Posterior cingulate gyrus (tissue), 11 donors: ENCODE results near the gene FPR3.
A peak's percentile ranks its signal among the peaks of the same experiment; 100 is the strongest.
"Not testable (repeated sequence)": the region's sequence is repeated elsewhere in the genome, so short reads cannot be mapped to it uniquely, and the experiment has no call there.

Experiments
- DNase-seq, 10 donors: peaks; one replicate each; pipeline versions ENCODE4 v3.0.0 to v3.0.0-alpha.2; 2020 to 2021; ENCODE audit warnings: mixed read lengths in 3 of 10
- intact Hi-C: fragments of 100-400 bp; cut with DNase I; formaldehyde crosslinking; loops from one replicate; pipeline ENCODE4 v1.15.1; 2023

Gene FPR3

DNA sequence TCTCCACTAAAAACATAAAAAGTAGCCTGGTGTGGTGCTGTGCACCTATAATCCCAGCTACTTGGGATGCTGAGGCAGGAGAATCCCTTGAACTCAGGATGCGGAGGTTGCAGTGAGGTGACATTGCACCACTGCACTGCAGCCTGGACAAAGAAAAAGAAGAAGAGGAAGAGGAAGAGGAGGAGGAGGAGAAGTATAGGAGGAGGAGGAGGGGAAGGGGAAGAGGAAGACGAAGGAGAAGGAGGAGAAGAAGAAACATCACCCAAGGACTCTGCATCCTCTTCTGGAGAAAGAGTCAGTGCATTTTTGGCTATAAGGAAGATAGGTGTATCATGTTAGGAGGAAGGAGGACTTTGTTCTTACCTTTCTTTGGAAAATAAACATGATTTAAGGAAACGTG is 13.0 kb upstream of the FPR3 start:
- intact Hi-C loops, result no loop called here
- no peak for DNase-seq

DNA sequence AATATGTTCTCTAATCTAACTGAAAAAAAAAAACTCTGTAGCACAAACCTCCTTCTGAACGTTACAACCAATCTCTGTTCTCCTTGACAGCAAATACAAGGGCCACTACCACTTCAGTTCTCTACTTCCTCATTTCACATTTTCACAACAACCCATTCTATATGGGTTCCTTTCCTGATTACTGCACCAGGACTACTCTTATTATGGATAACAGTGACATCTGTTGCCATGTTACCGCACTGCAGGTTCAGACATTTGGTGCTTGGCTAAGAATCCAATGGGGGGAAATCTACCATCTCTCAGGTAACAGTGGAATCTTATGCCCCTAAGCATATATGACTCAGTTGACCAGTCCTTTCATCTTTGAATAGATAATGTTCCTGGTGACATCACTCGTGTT is 11.6 kb upstream of the FPR3 start:
- intact Hi-C loops, result no loop called here
- no peak for DNase-seq

DNA sequence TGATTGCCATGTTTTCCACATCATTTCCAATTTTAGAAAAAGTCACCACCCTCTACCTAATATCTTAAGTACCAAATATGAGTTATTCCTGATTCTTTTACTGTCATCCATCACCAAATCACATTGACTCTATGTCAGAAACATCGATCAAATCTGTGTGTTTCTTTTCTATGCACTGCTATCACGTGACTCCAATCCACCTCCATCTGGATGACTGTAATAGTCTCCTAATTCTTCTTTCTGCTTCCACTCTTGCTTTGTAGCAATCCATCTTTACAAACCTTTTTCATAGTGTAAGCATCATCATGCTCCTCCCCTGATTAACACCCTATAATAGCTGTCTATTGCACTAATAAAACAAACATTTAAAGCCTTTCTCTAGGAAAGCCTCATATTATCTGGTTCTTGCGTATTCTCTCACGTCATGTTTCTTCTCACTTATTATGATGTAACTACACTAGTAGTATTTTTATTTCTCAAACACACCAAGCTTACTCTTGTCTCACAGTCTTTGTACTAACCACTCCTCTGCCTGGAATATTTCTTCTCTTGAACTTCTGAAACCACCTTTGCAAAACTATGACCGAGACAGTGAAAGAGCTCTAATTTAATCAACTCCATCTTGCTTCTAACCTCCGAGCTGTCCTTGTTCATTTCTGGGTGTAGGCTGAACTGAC is 10.7 kb upstream of the FPR3 start:
- intact Hi-C loops, result no loop called here
- DNase-seq, result no peak

DNA sequence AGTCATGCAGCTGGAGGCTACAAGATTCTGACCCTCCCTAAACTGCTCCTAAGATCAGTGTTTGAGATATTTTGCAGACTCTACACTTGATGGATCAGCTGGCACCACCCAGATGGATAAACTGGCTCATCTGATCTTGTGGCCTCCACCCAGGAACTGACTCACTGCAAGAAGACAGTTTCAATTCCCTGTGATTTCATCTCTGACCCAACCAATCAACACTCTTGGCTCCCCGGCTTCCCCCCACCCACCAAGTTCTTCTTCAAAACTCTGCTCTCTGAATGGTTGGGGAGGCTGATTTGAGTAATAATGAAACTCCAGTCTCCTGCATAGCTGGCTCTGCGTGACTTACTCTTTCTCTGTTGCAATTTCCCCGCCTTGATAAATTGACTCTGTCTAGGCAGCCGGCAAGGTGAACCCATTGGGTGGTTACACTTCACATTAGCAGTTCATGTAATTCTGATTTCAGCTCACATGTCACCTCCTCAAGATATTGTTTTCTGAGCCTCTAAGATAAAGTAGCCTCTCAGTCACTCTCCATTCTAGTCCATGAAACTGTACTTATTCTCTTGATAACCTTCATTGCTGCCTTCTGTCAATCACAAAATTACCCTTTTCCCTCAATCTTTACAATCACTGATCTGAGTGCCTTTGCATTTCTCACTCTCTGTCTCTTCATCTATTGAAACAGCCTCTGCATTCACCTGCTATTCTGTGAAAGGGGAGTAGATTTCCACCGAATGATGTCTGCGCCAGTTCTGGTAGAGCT is 9.9 kb upstream of the FPR3 start:
- intact Hi-C loops, result no loop called here
- peak in 1 of 10 donors; percentile 63 for DNase-seq

DNA sequence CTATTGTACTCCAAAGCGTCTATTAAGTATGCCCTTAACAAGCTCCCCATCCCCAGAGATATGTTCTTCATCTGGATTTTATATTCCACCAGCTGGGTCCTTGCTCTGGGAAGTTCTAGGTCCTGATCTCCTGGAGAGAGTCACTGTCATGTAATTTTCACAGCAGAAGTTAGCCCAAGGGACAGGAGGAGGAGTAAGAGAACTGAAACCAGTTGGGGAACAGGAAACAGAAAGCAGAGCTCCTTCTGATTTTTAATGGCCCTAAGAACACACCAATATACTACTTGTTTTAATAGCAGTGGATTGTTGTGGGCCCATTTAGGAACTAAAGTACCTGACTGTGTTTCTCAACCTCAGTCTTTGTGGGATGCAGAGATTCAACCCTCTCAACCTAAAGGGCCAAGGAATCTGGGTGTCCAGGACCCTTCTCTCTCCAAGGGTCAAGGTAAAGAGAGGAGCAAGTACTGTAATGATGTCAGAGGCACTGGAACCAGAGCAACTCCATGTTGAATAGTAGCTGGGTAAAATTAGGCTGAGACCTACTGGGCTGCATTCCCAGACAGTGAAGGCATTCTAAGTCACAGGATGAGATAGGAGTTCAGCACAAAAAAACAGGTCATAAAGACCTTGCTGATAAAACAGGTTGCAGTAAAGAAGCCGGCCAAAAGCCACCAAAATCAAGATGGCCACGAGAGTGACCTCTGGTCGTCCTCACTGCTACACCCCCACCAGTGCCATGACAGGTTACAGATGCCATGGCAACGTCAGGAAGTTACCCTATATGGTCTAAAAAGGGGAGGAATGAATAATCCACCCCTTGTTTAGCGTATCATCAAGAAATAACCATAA is 8.1 kb upstream of the FPR3 start:
- intact Hi-C loops, result no loop called here
- DNase-seq, result no peak

DNA sequence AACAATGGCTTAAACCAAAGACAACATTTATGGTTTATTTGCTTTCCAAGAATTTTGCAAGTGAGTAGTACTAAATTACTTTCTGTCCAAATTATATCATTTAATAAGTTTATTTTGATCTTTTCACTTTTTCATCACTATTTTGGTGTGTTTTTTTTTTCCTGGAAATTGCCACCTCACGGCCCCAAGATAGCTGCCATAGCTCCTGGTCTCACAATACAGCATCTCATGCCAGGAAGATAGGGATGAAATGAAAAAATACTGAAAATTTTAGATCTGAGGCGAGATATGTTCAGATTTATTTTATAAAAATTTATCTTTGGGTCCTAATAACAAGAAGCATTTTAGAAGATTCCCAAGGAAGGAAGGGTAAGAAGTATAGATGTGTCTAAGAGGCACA is 6.9 kb upstream of the FPR3 start:
- no peak for DNase-seq
- intact Hi-C loops, result no loop called here

DNA sequence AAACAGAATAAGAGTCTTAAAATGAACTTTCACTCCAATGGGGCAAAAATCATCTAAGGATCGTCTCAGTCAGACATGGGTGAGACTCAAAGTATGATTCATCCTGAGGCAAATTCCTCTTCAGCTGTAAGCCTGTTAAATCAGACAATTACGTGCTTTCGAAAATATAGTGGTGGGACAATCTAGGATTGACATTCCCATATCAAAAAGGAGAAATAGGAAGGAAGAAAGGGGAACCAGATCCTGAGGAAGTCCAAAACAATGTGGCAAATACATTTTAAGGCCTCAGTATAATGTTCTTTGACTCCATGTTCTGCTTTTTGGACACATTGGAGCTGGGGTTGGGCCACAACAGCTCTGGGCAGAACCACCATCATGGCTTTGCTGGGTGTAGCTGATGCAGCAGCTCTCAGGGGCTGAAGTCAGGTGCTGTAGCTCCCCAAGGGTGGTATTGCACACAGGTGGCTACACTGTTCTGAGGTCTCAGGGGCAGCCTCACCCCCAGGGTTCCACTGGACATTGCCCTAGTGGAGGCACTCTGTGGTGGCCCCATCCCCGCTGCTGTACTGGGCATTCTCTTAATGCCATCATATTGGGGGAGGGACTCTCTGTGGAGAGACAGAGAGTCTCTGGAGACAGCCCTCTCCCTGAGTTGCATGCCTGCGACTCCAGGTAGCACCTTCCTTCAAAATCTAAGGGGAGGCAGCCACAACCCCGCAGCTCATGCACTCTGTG is 5.7 kb upstream of the FPR3 start:
- no peak for DNase-seq
- intact Hi-C loops, result no loop called here

DNA sequence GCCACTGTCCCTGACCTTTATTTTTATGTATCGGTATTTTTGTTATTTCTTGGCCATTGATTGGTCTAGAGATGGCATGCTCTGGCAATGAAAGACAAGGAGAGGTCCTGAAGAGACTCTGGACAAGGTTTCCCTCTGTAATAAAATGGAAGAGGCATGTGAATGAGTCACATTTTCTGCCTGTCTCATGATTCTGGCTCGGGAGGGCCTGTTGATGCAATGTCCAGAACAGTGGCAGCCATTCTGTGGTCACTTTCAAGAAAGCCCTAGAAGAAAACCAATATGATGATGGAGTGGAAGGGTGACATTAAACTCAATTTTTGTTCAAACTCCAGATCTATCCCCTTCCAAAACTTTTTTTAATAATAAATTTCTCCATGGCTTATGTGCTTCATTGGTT is 2.0 kb upstream of the FPR3 start:
- intact Hi-C loops, result no loop called here
- DNase-seq, result no peak

DNA sequence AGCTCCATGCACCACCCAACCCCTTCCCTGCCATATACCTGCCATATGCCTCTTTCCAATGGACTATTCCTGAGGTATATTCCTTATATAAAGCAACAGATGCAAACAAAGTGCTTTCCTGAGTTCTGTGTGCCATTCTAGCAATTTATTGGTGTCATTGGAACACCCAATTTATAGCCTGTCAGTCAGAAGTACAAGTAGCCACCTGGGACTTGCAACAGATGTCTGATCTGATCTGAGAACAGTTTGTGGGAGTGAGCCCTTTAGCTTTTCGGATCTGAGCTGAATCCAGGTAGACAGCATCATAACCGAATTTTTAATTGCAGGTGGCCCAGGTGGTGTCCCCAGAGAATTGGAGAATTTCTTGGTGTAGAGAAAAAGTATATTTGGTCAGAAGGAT is 963 bp upstream of the FPR3 start:
- intact Hi-C loops, result no loop called here
- no peak for DNase-seq

DNA sequence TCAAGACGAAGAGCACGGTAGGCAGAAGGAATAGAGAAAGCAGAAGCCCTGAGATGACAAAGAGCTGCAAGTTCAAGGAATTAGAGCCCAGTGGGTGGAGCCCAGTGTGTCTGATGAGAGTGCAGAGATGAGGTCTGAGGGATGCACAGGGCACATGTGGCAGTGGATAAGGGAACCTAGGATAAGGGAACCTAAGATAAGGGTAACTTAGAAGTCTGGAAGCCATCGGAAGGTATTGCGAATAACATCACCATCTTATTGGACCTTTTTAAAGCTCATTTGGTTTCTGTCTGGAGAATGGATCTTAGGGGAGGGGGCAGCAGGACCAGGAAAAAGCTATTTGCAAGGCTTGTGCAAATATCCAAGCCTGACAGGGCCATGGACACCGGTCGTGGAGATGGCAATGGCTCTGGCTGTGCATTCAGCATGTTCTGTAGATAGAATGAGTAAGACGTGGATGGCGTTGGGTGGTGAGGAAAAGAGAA is 1.3 kb downstream of the FPR3 start:
- peak in 1 of 10 donors; percentile 69 for DNase-seq

DNA sequence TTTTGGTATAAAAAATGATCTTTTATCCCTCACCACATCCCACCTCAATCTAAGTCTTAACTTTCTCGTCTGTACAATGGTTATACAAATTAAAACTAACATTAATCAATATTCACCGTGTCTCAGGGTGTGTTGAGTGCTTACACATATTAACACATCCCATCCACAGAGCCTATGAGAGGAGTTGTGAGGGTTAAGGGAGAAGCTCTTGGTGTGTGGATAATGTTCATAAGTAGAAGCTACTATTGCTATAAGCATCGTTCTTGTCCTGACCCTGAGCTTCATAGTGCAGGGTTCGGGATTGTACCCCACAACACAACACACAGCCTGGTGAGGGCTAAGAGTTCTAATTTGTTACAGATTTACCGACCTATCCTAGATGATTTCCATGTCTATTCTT is 2.5 kb downstream of the FPR3 start:
- intact Hi-C loops, result no loop called here
- DNase-seq, result no peak

More for the DNA sequence above, 1.3 kb downstream of the FPR3 start:
- intact Hi-C loops, result no loop called here

DNA sequence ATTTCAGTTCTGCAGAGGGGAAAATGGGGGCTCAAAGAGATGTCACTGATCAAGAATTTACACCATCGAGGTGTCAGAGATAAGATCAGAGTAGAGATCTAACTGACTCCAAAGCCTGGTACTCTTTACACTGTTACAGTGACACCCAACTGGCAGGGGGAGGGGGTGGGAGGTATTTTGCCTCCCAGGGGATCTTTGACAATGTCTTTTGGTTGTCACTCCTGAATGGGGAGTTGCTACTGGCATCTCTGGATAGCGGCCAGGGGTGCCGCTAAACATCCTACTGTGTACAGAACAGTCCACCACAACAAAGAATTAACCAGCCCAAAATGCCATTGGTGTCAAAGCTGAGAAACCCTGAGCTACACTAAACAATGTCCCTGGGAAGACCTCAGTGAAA is 3.1 kb downstream of the FPR3 start:
- intact Hi-C loops, result no loop called here
- no peak for DNase-seq

DNA sequence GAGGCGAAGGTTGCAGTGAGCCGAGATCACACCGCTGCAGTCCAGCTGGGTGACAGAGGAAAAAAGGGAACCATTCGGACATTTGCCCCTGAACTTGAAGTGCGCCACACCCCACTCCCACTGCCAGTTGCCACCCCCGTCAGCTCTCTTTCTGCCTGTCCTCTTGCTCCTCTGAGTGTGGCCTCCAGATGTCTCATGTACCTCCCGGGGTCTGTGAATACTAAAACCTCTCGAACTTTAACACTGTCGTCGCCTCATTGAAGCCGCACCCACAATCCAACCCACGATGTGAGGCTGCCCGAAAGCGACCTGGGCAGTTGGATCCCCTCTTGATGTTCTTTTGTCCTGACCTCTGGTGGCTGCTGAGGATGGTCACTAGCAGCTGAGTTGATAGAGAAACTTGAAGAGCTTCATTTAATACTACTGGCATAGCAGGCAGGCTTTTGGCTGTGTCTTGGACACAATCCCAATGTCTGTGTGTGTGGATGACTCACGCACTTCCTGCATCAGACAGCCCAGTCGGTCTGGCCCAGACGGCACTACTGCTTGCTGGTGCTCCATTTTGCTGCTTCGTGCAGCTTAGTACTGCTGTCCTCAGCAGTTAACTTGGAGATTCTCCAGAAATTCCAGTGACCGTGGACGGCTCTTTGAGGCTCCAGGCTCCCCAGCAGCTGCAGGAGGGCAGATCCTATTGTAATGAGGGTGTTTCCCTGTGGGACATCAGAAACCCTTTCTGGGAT is 4.2 kb downstream of the FPR3 start:
- DNase-seq, result peak; percentile 41 to 95 (median 62)
- intact Hi-C loops, result no loop called here

DNA sequence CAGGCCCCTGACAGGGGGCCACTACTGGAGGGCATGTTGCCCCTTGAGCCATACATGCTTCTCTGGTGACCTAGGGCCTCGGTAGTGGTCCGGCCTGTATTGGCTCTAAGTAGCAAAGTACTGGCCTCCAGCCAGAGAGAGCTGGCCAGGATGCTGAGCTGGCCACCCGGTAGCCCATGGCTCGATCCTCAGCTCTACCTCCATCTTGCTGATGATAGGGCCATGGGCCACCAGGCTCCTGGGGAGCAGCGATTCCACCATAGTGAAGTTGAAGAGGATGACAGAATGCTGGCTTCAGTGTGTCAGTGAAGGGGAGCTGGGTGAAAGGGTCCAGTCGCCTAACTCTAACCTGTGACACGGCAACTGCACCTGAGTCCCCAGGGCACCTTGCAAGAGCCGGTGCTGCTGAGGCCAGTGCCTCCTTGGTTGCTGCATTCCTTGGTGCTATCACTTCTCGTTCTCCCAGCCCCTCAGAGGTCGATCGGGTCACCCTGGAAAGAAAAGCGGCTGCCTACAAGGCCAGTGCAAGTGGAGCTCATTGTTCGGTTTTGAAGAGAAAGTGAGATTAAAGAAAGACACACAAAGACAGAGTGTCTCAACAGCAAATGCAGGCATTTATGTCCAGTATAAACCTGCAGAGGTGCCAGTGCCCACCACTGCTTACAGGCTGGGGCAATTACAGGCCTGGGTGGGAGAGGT is 5.0 kb downstream of the FPR3 start:
- intact Hi-C loops, result no loop called here
- peak in 1 of 10 donors; percentile 65 for DNase-seq

DNA sequence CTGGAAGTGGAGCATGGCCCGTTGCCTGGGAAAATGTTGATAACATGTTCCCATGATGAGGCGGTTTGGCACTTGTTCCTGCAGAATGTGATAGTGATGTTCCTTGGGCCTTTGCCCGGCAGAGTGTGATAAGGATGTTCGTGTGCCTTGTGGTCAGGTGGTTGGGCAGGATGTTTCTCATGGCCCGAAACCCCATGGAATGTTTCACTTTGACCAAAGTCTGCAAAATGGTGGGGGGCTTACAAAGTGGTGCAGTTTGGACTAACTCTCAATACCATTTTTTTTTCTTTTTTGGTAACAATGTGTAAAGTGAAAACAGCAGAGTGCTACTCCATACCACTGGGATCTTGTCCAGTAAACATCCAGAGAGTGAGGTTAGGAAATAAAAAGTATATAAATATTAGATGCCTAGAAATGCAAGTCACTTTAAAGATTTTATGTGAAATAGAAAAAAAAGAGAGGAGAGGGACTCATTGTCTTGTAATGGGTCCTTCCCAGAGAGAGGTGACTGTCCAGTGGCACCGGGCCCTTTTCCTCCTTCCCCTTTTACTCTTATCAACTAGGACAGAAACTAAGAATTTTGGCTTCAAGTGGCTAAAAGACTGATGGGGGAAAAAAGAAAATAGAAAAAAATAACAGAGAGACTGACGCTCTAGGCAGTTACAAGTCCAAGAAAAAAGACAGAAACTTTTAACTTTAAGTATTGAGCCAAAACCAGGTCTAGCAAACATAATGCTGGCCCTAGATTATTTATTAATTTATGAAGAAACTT is 5.7 kb downstream of the FPR3 start:
- no peak for DNase-seq
- intact Hi-C loops, result no loop called here

DNA sequence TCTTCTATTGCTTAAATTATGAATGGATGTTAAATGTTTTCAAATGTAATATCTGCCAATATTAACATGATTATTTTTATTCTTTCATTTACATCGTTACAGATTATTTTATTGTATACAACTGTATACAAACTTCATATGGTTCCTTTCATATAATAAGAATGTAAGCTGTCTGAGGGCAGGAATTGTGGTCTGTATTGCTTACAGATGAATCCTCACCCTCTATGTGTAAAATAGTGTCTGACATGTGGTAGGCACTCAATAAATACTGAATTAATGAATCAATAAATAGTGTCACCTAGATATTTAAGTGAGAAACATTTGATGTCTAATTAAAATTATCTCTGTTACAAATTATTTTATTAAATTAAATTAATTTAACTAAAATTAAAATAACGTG is 7.8 kb downstream of the FPR3 start:
- DNase-seq, result no peak
- intact Hi-C loops, result no loop called here

DNA sequence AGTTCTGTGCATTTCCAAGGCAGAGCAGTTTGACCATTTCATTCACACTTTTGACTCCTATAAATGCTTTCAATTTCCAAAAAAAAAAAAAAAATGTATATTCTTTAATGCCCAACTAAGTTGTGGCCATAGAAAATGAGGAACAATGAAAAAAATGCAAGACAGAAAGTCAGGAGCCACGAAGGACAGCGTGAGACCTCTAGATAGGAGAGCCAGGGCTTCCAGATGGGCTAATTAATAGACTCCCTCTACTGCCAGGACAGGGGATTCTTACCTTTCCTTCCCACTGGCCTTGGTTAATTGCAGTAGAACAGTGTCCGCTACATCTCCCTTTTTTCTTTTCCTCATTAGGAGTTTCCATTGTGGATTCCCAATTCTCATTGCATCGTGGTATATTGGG is 8.6 kb downstream of the FPR3 start:
- intact Hi-C loops, result no loop called here
- DNase-seq, result no peak

DNA sequence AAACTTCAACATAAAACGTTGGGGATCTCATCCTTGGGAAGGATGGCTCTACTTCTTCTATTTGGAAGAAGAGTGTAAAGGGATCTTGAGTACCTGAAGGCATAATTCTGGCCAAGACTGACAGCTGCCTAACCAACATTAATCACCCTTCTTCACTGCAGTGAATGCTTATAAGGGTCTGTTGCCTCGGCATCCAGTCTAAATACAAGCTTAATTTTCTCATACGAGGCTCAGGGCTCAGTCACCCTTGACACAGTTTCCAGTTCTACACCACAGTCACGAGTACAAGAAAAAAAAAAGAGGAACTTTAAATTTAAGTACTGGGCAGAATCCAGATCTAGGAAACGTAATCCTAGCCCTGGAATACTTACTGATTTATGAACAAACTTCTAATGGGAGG is 9.0 kb downstream of the FPR3 start:
- no peak for DNase-seq
- intact Hi-C loops, result no loop called here

DNA sequence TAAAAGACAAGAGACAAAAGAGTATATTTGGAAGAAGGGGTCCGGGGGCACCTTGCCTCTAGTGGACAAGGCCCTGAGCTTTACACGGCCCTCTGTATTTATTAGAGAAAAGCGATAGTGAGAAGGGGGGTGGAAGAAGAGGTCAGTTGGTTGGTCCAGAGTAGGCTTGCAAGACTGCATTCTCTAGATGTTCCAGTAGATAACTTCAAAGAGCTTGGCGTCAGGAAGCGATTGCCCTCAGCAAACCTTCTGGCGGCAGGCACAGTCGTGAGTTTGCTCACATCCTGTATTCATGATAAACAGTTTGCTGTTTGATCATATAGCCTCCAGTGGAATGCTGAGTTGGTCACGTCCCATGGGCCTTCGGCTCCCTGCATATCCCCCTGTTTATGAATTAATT is 9.8 kb downstream of the FPR3 start:
- DNase-seq, intact Hi-C loops: not testable (repeated sequence)
